Mucosa of gallbladder (tissue), 1 donor: ENCODE data around the gene NAA15. TPM values are rescaled to one million over a fixed set of nuclear protein-coding genes. Genes with fewer than 3 reads are reported as not detected.
"Not testable (repeated sequence)": the region's sequence is repeated elsewhere in the genome, so short reads cannot be mapped to it uniquely, and the experiment has no call there.

Source experiments
- DNase-seq: peaks from one replicate; pipeline ENCODE4 v3.0.0-alpha.2; 2020; ENCODE audit warnings: low spot score
- total RNA-seq: library from RNA; stranded (reverse); gene quantifications from one replicate; pipeline ENCODE4 v1.2.1, GENCODE V29; 2021
- donor health status: DM: no; HTN: no; CAD: no.

NAA15 gene
- total RNA-seq, 1 donor from 2014 or later = 26.0 TPM

- DNase-seq = no peak
Measured at GRCh38 chr4:139297001-139297410, 4.3 kb upstream of the NAA15 start.

DNA sequence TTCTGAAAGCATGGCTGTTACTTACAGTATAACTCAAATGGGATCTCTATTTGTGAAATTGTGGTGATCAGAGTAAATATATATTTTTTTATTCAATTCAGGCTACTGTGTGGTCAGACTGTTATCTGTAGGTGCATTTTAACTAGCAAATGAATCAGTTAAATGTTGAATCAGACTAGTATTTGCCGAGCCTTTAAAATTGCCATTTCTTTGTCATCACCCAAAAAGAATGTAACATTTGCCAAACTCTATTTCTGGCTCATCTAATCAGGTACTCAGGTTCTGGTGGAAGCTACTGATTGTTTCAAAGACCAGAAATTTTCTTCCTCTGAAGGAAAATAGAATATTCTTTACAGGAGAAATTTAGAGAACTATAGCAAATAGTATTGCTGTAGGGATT is 1.8 kb upstream of the NAA15 start:
- DNase-seq = no peak

GRCh38 chr4:139300431-139301112 is 733 bp upstream of the NAA15 start:
- no peak for DNase-seq

- peak; percentile 29 for DNase-seq
Measured at GRCh38 chr4:139301821-139302611, 711 bp downstream of the NAA15 start, which contains the start of gene NDUFC1. Gene NDUFC1, minus strand, starts transcription at chr4:139302477. Its CDS starts 6,679 bp downstream, at chr4:139295798.

- no peak for DNase-seq
Measured at GRCh38 chr4:139304920-139305319, 3.6 kb downstream of the NAA15 start.

- DNase-seq = no peak
Measured at GRCh38 chr4:139311909-139312308, 10.6 kb downstream of the NAA15 start.

- DNase-seq = no peak
Measured at GRCh38 chr4:139312552-139313332, 11.4 kb downstream of the NAA15 start.

- not testable (repeated sequence) for DNase-seq
Measured at GRCh38 chr4:139313414-139313813, 12.1 kb downstream of the NAA15 start.

GRCh38 chr4:139314047-139314800 is 12.9 kb downstream of the NAA15 start:
- DNase-seq = no peak

DNA sequence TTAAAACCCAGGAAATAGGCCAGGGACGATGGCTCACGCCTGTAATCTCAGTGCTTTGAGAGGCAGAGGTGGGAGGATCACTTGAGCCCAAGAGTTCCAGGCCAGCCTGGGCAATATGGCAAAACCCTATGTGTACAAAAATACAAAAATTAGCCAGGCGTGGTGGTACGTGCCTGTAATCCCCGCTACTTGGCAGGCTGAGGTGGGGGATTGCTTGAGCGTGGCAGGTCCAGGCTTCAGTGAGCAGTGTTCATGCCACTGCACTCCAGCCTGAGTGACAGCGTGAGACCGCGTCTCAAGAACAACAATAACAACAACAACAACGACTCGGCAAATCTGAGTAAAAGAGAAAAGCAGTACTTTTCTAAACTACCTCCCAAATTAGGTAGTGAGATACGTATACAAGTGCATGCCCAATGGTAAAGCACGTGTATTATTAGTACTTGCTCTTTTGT is 13.9 kb downstream of the NAA15 start:
- no peak for DNase-seq

- DNase-seq = no peak
Measured at GRCh38 chr4:139316733-139317132, 15.4 kb downstream of the NAA15 start.

DNA sequence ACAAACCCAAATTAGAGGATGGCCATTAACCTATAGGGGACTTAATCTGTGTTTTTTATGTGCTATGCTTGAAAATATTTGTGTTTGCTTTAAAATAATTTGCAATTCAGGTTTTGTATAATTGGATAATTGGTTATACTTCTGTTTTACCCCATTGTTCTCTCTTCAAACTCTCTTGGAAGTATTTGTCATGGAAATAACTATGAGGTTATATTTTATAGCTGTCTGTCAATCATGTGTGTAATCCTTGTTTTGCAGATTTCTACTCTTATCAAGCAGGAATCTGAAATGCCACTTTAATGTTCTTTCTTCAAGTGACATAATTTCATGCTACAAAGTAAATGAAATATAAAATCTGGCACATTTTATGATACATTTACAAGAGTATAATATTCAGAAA is 16.3 kb downstream of the NAA15 start:
- no peak for DNase-seq

DNA sequence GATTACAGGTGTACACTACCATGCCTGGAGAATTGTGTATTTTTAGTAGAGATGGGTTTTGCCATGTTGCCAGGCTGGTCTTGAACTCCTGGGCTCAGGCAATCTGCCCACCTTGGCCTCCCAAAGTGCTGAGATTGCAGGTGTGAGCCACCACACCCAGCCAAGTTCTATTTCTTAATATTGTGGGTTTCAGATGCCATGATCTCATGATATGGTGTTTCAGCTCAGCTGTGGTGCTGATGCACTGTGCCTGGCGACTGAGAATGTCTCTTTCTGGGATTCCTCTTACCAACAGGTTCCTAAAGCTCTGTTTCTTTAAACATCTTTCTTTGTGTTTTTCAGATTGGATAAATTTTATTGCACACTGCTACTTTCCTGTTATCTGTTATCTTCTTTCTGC is 18.3 kb downstream of the NAA15 start:
- DNase-seq = no peak

DNA sequence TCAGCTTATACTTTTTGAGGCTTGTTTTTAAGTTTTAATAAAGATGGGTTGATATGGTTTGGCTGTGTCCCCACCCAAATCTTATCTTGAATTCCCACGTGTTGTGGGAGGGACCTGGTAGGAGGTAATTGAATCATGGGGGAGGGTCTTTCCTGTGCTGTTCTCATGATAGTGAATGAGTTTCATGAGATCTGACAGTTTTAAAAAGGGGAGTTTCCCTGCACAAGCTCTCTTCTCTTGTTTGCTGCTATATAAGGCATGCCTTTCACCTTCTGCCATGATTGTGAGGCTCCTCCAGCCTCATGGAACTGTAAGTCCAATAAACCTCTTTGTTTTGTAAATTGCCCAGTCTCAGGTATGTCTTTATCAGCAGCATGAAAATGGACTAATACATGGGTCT is 20.8 kb downstream of the NAA15 start:
- DNase-seq = not testable (repeated sequence)

DNA sequence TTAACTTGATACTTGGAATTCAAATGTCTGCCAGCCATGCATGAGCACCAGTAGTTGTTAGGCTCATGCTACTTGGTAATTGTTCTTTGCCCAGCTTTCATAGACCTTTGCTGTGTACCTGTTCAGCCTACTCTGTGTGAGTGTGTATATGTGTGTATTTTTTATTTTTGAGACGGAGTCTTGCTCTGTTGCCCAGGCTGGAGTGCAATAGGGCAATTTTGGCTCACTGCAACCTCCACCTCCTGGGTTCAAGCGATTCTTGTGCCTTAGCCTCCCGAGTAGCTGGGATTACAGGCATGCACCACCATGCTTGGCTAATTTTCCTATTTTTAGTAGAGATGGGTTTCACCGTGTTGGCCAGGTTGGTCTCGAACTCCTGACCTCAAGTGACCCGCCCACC is 21.2 kb downstream of the NAA15 start:
- not testable (repeated sequence) for DNase-seq

- DNase-seq = no peak
Measured at GRCh38 chr4:139324620-139325019, 23.3 kb downstream of the NAA15 start.

- no peak for DNase-seq
Measured at GRCh38 chr4:139329665-139330200, 28.4 kb downstream of the NAA15 start.

DNA sequence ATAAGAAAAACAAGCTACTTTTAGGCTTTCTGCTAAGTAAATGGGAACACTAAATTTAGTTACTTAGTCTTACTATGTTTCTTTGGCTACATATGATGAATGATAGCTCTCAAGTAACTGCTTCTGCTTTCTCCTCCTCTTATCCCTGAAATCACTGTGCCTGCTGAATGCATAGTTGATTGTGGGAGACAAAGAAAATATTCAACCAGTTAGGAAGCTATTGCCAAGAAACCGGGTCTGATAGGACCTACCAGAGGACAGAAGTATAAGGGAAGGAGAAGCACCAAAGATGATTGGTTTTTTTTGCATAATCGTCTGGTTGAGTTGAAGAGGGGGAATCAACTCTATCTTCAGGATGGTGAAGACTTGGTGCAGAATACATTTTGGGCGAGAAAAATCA is 29.0 kb downstream of the NAA15 start:
- DNase-seq = no peak

GRCh38 chr4:139331185-139331584 is 29.9 kb downstream of the NAA15 start:
- DNase-seq = no peak

GRCh38 chr4:139333046-139333445 is 31.7 kb downstream of the NAA15 start:
- no peak for DNase-seq

GRCh38 chr4:139337612-139338011 is 36.3 kb downstream of the NAA15 start:
- DNase-seq = no peak
